K562 (cell line): ENCODE data around the gene PRKAR2B. TPM values are rescaled to one million over a fixed set of nuclear protein-coding genes. Genes with fewer than 3 reads are reported as not detected.

Source experiments
- ATAC-seq: fragments of 200-7000 bp; cut with Tn5 transposase; 3 replicates; pipeline ENCODE4 v1.9.1; 2020; ENCODE audit warnings: moderate library complexity
- BruUV-seq: library from RNA; stranded (reverse); fragments of 400-500 nt; replicated peaks from 2 replicates; lab custom pipeline; 2021; lab: Mats Ljungman, UMichigan
- CTCF ChIA-PET: fragments of 300-600 bp; formaldehyde crosslinking; extraction: SDS; loops from one replicate; lab custom pipeline; 2021; ENCODE audit warnings: low intra/inter-chr PET ratio; lab: Yijun Ruan, JAX
- POLR2A ChIA-PET: fragments of 300-600, 350-650 bp; sonication (Branson Sonifier 250); formaldehyde crosslinking; extraction: SDS; loops from one replicate; lab custom pipeline; 2021; ENCODE audit warnings: antibody characterized with exemption, inconsistent platforms; lab: Yijun Ruan, JAX
- DNase-seq, 4 experiments: peaks; one replicate each; pipeline versions ENCODE4 v3.0.0 to v3.0.0-alpha.2; 2011 to 2018; ENCODE audit warnings: low spot score in 3 of 4, mixed read lengths in 3 of 4; ENCODE audit errors: extremely low read depth in 1 of 4
- FAIRE-seq: peaks from 2 replicates; lab custom pipeline; 2011; peaks lifted over from hg19 to GRCh38; lab: Jason Lieb, UNC
- H2AFZ ChIP-seq: 2 replicates; pipeline ENCODE4 v1.6.0; 2011; ENCODE audit warnings: low read depth, low read length, control low read depth, inconsistent platforms
- H3K27ac ChIP-seq: fragments of 200-600 bp; 3 replicates; pipeline ENCODE4 v1.8.0; 2011; ENCODE audit warnings: low read depth, mild to moderate bottlenecking, control low read depth, inconsistent platforms, low read length, moderate library complexity, mixed read lengths; ENCODE audit errors: extremely low read depth
- H3K27me3 ChIP-seq, 2 experiments: fragments of 300-600 bp in 1 of 2; 2 replicates in 1 of 2; 3 replicates in 1 of 2; pipeline versions ENCODE4 v1.6.0 to v1.8.0; 2011; ENCODE audit warnings: inconsistent platforms in 2 of 2, low read length in 2 of 2, mild to moderate bottlenecking in 1 of 2, mixed read lengths in 1 of 2, moderate library complexity in 1 of 2; ENCODE audit not compliant: control insufficient read depth in 2 of 2, insufficient read depth in 2 of 2
- H3K36me3 ChIP-seq: fragments of 300-600 bp; 3 replicates; pipeline ENCODE4 v1.8.0; 2011; ENCODE audit warnings: mild to moderate bottlenecking, low read length, inconsistent platforms; ENCODE audit not compliant: control insufficient read depth, insufficient read depth
- H3K4me1 ChIP-seq, 2 experiments: fragments of 200-600 bp in 1 of 2; replicated peaks in 1 of 2; 2 replicates in 1 of 2; 3 replicates in 1 of 2; pipeline versions ENCODE4 v1.5.1 to v1.8.0; 2011; ENCODE audit warnings: inconsistent platforms in 2 of 2, low read length in 2 of 2, mild to moderate bottlenecking in 1 of 2, mixed read lengths in 1 of 2, moderate library complexity in 1 of 2; ENCODE audit not compliant: control insufficient read depth in 2 of 2, insufficient read depth in 2 of 2
- H3K4me2 ChIP-seq: 2 replicates; pipeline ENCODE4 v1.6.1; 2011; ENCODE audit warnings: low read length, control low read depth, inconsistent platforms, mixed read lengths; ENCODE audit not compliant: insufficient read depth
- H3K4me3 ChIP-seq: fragments of 200-600 bp; sonication (generic), shearing (Covaris generic); 2 replicates; pipeline ENCODE4 v1.5.1; 2016; ENCODE audit warnings: control low read depth, inconsistent platforms
- H3K79me2 ChIP-seq: fragments of 200-600 bp; 3 replicates; pipeline ENCODE4 v1.8.0; 2011; ENCODE audit warnings: low read length, inconsistent platforms; ENCODE audit not compliant: control insufficient read depth, insufficient read depth
- H3K9ac ChIP-seq, 2 experiments: 2 replicates each; pipeline versions ENCODE4 v1.6.0 to v1.6.1; 2011; ENCODE audit warnings: low read depth in 2 of 2, low read length in 2 of 2, control low read depth in 1 of 2, inconsistent platforms in 1 of 2, mild to moderate bottlenecking in 1 of 2, mixed read lengths in 1 of 2; ENCODE audit not compliant: insufficient read depth in 1 of 2
- H3K9me1 ChIP-seq: one replicate; pipeline ENCODE4 v1.6.0; 2011; ENCODE audit warnings: inconsistent platforms, mild to moderate bottlenecking, low read length, moderate library complexity; ENCODE audit not compliant: control insufficient read depth, insufficient read depth
- H3K9me3 ChIP-seq: replicated peaks from 2 replicates; pipeline ENCODE4 v1.5.1; 2011; ENCODE audit warnings: low read depth, low read length, inconsistent platforms; ENCODE audit not compliant: control insufficient read depth, insufficient read depth
- H4K20me1 ChIP-seq: replicated peaks from 2 replicates; pipeline ENCODE4 v1.6.1; 2011; ENCODE audit warnings: low read length, inconsistent platforms, mixed read lengths; ENCODE audit not compliant: control insufficient read depth, insufficient read depth
- ARID1B ChIP-seq: fragments of 450-650 bp; IDR thresholded peaks from 2 replicates; pipeline ENCODE4 v1.6.1; 2016; ENCODE audit warnings: antibody characterized with exemption, mild to moderate bottlenecking, inconsistent platforms
- CBFA2T3 ChIP-seq: fragments of 450-650 bp; IDR thresholded peaks from 2 replicates; pipeline ENCODE4 v1.6.1; 2017
- FOXK1 ChIP-seq: sonication (generic); formaldehyde crosslinking; IDR thresholded peaks from 2 replicates; pipeline ENCODE4 v1.8.0; 2022; ENCODE audit warnings: missing genetic modification reagents, mild to moderate bottlenecking, borderline replicate concordance
- MAFF ChIP-seq: IDR thresholded peaks from 2 replicates; pipeline ENCODE4 v1.6.1; 2012; ENCODE audit warnings: low read length, improper control_type of control experiment
- MAFK ChIP-seq: IDR thresholded peaks from 2 replicates; pipeline ENCODE4 v1.6.1; 2011; ENCODE audit warnings: low read length, improper control_type of control experiment
- PKNOX1 ChIP-seq: fragments of 450-650 bp; IDR thresholded peaks from 2 replicates; pipeline ENCODE4 v1.6.1; 2016
- RAD51 ChIP-seq: fragments of 450-650 bp; IDR thresholded peaks from 2 replicates; pipeline ENCODE4 v1.7.1; 2016; ENCODE audit warnings: low read depth, mild to moderate bottlenecking, borderline replicate concordance
- TAL1 ChIP-seq: fragments of 450-650 bp; IDR thresholded peaks from 2 replicates; pipeline ENCODE4 v1.6.1; 2016; ENCODE audit warnings: mild to moderate bottlenecking
- TCF3 ChIP-seq: sonication (generic); formaldehyde crosslinking; IDR thresholded peaks from 2 replicates; pipeline ENCODE4 v1.4.0; 2020; ENCODE audit warnings: mild to moderate bottlenecking, missing genetic modification reagents
- TEAD4 ChIP-seq, 2 experiments: sonication (generic) in 1 of 2; formaldehyde crosslinking in 1 of 2; IDR thresholded peaks; 2 replicates each; pipeline versions ENCODE4 v1.6.1 to v1.8.0; 2012 to 2022; ENCODE audit warnings: borderline replicate concordance in 1 of 2, inconsistent platforms in 1 of 2, low read length in 1 of 2, mild to moderate bottlenecking in 1 of 2, missing genetic modification reagents in 1 of 2
- ZBTB1 ChIP-seq: sonication (generic); formaldehyde crosslinking; IDR thresholded peaks from 2 replicates; pipeline ENCODE4 v1.8.1; 2023; ENCODE audit warnings: missing genetic modification reagents, low read depth, mild to moderate bottlenecking, borderline replicate concordance
- ZNF197 ChIP-seq: fragments of 200-800 bp; sonication (Bioruptor generic); IDR thresholded peaks from 2 replicates; pipeline ENCODE4 v1.6.1; 2016; ENCODE audit warnings: low read depth, missing genetic modification characterization, missing compliant biosample characterization
- ZNF584 ChIP-seq: fragments of 200-800 bp; sonication (Bioruptor generic); IDR thresholded peaks from 2 replicates; pipeline ENCODE4 v1.6.1; 2016; ENCODE audit warnings: low read depth, mild to moderate bottlenecking, missing genetic modification characterization, missing compliant biosample characterization
- WGBS: fragments of 100-300 bp; shearing (Covaris generic); methylation state at CpG from one replicate; pipeline ENCODE4 v1.1.6; 2016; ENCODE audit warnings: low coverage, mixed read lengths; ENCODE audit not compliant: insufficient coverage; ENCODE audit errors: missing lambda C conversion rate; 5-methylcytosine and 5-hydroxymethylcytosine counted together
- in situ Hi-C: fragments of 300-500 bp; cut with MboI; formaldehyde crosslinking; loops from 4 replicates; pipeline ENCODE4 v1.15.0; 2018; ENCODE audit warnings: inconsistent platforms, mixed read lengths
- intact Hi-C: fragments of 100-400 bp; cut with micrococcal nuclease; formaldehyde crosslinking; loops from 2 replicates; pipeline ENCODE4 v1.14.2; 2022
- polyA plus RNA-seq, 8 experiments: library from polyadenylated mRNA; depleted of rRNA in 4 of 8; stranded (reverse) in 5 of 8; unstranded in 3 of 8; fragments of >200 nt; fragmentation: Nextera tagmentation in 2 of 8; fragmentation: Illumina TruSeq in 1 of 8; extraction: Ambion mirVana in 2 of 8; extraction: Trizol in 1 of 8; gene quantifications; 2 replicates each; pipeline versions ENCODE4 v1.2.1 to v1.2.3, GENCODE V29; 2011 to 2014; ENCODE audit warnings: inconsistent platforms in 1 of 8, missing spikeins in 1 of 8
- total RNA-seq, 7 experiments: library from RNA; depleted of rRNA in 6 of 7; stranded (reverse); fragments of >200 nt in 6 of 7; fragmentation: Illumina TruSeq in 2 of 7; extraction: Trizol in 2 of 7; gene quantifications; 2 replicates each; pipeline versions ENCODE4 v1.2.1 to v1.2.3, GENCODE V29; 2011 to 2021; ENCODE audit warnings: low replicate concordance in 1 of 7

Gene PRKAR2B
- total and polyA plus RNA-seq, 9 of the 15 experiments (the other 6 are each of a cell fraction or from before 2014, with no cell fraction given) = 59.0 to 173 (median 129) TPM

- H3K9ac ChIP-seq = no peak overlapping the region; a peak in 1 of 4 replicates
- H3K4me1 ChIP-seq = peaks cover 4 to 9% of the 10 kb centered on the region in 2 experiments; a peak in 2 of 5 replicates
- FAIRE-seq (peak; percentile 52), DNase-seq (peak in 2 of 4 experiments; percentile 28 to 54), ATAC-seq (peak; percentile 33)
- TF ChIP-seq ZBTB1 (CRISPR knock-in tag) = 0 out of 2 replicates have a peak, but pooled peaks have one; percentile 42
- TF ChIP-seq MAFF = no peak
- TF ChIP-seq TEAD4 (IDR thresholded peaks at IDR 0.05; ENCODE audit: low read length) = peak; percentile 15; the same call in 1 of the 2 replicates
- TF ChIP-seq TEAD4 (CRISPR knock-in tag; IDR thresholded peaks at IDR 0.05; ENCODE audit: borderline replicate concordance) = no peak
- TF ChIP-seq ARID1B = peak; percentile 45
- no peak for TF ChIP-seq MAFK
- TF ChIP-seq ZNF197 = no peak
- TF ChIP-seq CBFA2T3 = peak; percentile 61
- peak; percentile 36; the same call in 1 of the 2 replicates for TF ChIP-seq FOXK1 (CRISPR knock-in tag)
- no peak for TF ChIP-seq RAD51
- TF ChIP-seq PKNOX1 = peak; percentile 11; the same call in 1 of the 2 replicates
- peak; percentile 63 for TF ChIP-seq TCF3 (CRISPR knock-in tag)
- no peak for TF ChIP-seq ZNF584 (CRISPR knock-in tag)
- peak; percentile 41; the same call in 1 of the 2 replicates for TF ChIP-seq TAL1
- peaks cover 51% of the 10 kb centered on the region for H3K36me3 ChIP-seq
- ChIA-PET CTCF (no interaction called here), POLR2A (interaction anchor here (0.6 to 1.9 kb wide), 7 partner anchors 9 to 397 kb away, joined by 3 to 7 read pairs (median 3); partner anchors contain the start of gene HBP1)
- H3K27me3 ChIP-seq = no peaks in the 10 kb centered on the region
- intact Hi-C loops = loop anchor here (5.0 kb wide), 1 partner anchor 174 kb away; no protein-coding TSS in a partner anchor
- H3K27ac ChIP-seq = no peak overlapping the region
- no TSS peak for BruUV-seq
- H2AFZ ChIP-seq = no peak overlapping the region
- in situ Hi-C loops = loop anchor here (25.0 kb wide), 1 partner anchor 929 kb away; the partner anchor contains the start of gene LAMB4
- no peak overlapping the region for H3K4me3 ChIP-seq
- 0 out of 2 replicates have a peak, but pooled peaks cover 4% of the 10 kb centered on the region for H3K9me3 ChIP-seq
- no peaks in the 10 kb centered on the region for H3K9me1 ChIP-seq
- 38% methylated on average over 5 of the region's 5 CpGs for WGBS
- no peaks in the 10 kb centered on the region for H3K79me2 ChIP-seq
- H4K20me1 ChIP-seq = no peaks in the 10 kb centered on the region
- no peak overlapping the region for H3K4me2 ChIP-seq
Measured at GRCh38 chr7:107208563-107208962, 164.1 kb downstream of the PRKAR2B start.
